ENCODE data around the gene TAF7.

DNA sequence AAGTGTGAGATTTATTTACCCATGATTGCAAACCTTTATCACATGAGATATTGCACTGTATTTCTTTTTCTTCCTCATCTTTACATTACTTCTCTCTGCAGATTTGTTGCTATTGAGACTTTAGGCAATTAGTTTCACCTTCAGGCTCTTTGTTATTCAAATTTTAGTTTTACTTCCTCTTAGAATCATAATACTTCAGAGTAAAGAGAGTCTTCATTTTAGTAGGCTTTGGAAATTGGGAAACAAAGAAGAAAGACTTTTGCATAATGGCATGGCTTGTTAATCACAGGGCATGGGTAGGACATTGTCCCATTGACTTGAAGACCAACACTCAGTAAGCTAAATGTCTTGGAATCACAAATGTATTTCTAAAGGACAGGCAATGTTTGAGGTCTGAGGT, 42.1 kb upstream of the TAF7 start:
- TF ChIP-seq EZH2 (IDR thresholded peaks at IDR 0.05) (no peak), POLR2A (IDR thresholded peaks at IDR 0.05; ENCODE audit: borderline replicate concordance, extremely low read depth, insufficient read depth, insufficient read length) (no peak), POLR2AphosphoS5 (IDR thresholded peaks at IDR 0.05; ENCODE audit: low read depth, low read length) (no peak), CEBPB (IDR thresholded peaks at IDR 0.05; ENCODE audit: low read depth) (no peak), JUND (IDR thresholded peaks at IDR 0.05) (no peak)
- TF ChIP-seq, protein P1, sequence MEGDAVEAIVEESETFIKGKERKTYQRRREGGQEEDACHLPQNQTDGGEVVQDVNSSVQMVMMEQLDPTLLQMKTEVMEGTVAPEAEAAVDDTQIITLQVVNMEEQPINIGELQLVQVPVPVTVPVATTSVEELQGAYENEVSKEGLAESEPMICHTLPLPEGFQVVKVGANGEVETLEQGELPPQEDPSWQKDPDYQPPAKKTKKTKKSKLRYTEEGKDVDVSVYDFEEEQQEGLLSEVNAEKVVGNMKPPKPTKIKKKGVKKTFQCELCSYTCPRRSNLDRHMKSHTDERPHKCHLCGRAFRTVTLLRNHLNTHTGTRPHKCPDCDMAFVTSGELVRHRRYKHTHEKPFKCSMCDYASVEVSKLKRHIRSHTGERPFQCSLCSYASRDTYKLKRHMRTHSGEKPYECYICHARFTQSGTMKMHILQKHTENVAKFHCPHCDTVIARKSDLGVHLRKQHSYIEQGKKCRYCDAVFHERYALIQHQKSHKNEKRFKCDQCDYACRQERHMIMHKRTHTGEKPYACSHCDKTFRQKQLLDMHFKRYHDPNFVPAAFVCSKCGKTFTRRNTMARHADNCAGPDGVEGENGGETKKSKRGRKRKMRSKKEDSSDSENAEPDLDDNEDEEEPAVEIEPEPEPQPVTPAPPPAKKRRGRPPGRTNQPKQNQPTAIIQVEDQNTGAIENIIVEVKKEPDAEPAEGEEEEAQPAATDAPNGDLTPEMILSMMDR (IDR thresholded peaks at IDR 0.05 in 2 of 3, conservative IDR thresholded peaks at IDR 0.05 in 1 of 3; ENCODE audit: borderline replicate concordance in 1 of 3, insufficient read depth in 1 of 3, low read depth in 2 of 3, low read length in 2 of 3), result no peak
